Islet of Langerhans (tissue), 1 donor: ENCODE measurements around the gene TNFAIP8L3.
"Not testable (repeated sequence)": the region's sequence is repeated elsewhere in the genome, so short reads cannot be mapped to it uniquely, and the experiment has no call there.

Source experiments
- FAIRE-seq: peaks from one replicate; lab custom pipeline; 2011; peaks lifted over from hg19 to GRCh38; lab: Jason Lieb, UNC

Gene TNFAIP8L3

DNA sequence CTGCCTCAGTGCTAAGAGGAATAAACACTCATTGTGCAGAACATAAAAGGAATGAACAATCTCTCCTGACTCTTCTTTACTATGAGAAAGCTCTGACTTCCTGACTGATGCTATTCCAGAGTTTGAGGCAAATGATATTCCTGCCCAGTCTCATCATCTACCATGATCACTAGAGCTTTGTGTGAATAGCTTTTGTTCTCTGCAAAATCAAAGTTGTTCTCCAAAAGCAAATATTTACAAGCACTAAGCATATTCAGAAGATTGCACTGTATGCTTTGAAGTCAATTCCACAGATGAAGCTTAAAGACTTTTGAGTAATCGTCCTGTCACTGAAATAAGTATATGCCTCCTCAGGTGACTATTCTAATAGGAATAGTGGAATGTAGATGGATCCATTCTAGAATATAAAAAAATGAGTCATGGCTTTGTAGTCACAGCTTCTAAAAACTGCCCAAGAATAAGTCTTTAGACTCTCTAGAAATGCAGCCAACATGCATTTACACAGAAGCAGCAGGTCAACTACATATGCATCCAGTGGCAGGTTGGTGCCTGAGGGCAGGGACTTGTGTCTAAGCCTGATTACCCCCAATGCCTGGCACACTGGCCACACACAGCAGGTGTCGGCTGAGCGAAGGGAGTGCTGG, 34.6 kb downstream of the TNFAIP8L3 start:
- FAIRE-seq, result no peak

DNA sequence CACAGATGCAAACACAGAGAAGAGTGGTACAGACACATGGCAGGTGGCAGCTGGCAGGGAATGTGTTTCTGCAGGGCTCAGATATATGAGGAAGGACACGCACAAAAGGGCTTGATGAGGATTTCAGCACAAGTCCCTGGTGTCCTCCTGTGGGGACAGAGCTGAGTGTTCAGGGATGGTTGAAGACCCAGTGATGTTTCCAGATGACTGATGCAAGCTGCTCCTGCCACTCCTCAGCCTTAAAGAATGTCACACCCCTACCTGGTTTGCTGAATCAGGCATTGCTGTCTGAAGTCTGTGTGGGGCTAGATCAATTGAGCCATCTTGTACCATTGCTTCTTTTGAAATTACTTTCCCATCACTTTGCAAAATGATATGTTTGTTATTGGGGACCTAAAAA, 40.2 kb downstream of the TNFAIP8L3 start:
- FAIRE-seq, result no peak

GRCh38 chr15:51053571-51053970, 41.1 kb downstream of the TNFAIP8L3 start:
- FAIRE-seq, result no peak

GRCh38 chr15:51051776-51052175, 42.9 kb downstream of the TNFAIP8L3 start:
- FAIRE-seq, result no peak

DNA sequence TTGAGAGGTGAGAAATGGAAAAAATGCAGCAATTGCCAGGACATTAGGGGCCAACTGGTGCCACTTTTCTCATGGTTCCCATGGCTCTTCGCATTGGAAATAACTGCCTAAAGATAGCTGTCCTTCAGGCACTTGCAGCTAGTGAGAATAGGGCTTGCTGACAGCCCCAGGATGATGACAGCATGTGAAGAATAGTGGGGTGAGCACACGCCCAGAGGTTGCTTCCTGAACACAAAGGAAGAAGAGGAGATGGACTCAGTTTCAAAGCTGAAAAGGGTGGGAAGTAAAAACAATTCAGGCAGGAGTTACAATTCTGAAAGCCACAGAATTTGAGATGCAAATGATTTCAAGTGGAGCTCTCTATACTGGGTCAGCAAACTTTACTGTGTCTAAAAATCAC, 45.6 kb downstream of the TNFAIP8L3 start:
- FAIRE-seq, result no peak

DNA sequence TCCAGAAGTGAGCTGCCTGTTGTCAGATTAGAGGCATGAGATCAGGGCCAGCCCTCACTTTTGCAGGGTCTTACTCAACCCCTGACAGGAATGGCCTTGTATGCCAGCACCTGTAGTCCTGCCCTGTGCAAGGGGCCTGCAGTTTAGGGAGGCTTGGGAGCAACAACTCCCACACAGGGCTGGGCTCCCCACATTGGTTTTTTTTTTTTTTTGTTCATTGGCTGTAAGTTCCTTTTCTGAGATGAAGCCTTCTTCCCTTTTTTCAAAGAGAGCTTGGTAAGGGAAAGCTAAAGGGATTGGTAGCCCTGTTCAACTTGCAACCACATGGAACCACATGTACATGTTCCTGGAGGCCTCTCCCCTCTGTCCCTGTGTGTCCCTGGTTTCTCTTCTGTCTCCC, 46.4 kb downstream of the TNFAIP8L3 start:
- FAIRE-seq, result no peak

DNA sequence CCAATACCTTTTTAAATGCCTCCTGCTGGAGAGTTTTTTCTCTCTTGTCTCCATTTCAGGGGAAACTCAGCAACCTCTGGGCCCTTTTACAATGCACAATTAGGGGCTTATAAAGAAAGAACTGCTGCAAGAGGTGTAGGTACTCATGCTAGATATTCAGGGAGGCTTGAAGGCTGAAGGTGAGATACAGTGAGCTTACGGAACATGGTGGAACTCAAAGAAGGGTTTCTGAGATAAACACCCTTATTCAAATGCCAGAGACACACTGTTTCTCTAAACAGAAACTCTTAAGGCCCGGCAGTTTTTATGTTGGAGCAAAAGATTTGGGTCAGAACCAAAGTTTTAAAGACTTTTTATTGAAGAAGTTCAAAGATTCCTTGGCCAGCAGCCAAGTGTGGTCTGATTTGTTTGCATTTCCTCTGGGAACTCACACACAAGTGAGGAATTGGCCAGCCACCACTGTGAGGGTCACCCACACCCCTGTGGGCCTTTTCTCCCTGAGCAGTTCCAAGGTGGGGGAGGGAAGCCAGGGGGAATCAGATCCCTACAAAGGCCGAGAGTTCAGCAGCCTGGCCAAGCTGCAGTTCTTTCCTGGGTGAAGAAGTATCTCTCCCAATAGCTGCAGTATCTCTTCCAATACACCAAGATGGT, 47.8 kb downstream of the TNFAIP8L3 start:
- no peak for FAIRE-seq

GRCh38 chr15:51046016-51046415, 48.7 kb downstream of the TNFAIP8L3 start:
- FAIRE-seq, result no peak

- FAIRE-seq, result no peak
Observed at GRCh38 chr15:51044037-51044727, 50.5 kb downstream of the TNFAIP8L3 start.

GRCh38 chr15:51038974-51039319, 55.8 kb downstream of the TNFAIP8L3 start:
- no peak for FAIRE-seq

DNA sequence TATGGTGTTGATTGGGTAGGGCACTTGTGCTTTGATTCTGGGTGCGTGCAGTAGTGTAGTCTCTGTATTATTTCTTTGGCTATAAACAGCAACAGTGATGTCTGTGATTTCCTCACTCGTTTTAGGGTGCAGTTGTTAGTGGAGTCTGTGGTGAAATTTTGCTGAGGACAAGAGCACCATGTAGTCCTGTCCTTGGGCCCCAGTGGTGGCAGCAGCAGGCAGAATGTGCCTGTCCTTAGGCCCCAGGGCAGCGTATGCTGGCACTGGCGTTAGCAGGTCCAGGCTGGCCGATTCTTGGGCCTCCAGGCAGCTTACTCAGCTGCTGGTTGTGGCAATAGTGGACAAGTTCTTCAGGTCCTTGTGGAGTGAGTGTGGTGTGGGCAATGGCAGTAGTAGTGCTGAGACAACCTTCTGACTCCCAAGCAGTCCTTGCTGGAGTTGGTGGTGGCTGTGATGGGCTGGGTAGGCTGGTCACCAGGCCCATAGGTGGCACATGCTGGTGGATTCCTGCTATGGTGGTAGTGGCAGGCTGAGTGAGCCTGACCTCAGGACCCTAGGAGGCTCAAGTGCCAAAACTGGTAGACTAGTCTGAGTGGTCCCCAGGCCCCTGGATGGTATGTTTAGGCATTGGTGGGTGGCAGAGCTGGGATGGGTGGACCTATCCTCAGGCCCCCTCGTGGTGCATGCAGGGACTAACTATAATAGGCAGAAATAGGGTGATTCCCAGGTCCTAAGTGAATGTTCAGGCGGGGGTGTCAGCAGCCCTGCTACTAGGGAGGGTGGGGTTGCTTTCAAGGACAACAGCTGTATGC, 56.3 kb downstream of the TNFAIP8L3 start:
- no peak for FAIRE-seq

DNA sequence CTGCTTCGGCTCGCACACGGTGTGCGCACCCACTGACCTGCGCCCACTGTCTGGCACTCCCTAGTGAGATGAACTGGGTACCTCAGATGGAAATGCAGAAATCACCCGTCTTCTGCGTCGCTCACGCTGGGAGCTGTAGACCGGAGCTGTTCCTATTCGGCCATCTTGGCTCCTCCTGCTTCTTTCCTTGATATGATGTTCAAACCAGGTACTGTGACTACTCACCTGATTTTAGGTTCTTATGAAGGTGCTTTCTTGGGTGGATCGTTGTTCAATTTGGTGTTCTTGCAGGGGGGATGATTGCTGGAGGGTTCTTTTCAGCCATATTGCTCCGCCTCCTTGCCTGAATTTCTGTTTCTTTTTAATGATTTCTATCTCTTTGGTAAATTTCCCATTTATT, 57.2 kb downstream of the TNFAIP8L3 start:
- not testable (repeated sequence) for FAIRE-seq

DNA sequence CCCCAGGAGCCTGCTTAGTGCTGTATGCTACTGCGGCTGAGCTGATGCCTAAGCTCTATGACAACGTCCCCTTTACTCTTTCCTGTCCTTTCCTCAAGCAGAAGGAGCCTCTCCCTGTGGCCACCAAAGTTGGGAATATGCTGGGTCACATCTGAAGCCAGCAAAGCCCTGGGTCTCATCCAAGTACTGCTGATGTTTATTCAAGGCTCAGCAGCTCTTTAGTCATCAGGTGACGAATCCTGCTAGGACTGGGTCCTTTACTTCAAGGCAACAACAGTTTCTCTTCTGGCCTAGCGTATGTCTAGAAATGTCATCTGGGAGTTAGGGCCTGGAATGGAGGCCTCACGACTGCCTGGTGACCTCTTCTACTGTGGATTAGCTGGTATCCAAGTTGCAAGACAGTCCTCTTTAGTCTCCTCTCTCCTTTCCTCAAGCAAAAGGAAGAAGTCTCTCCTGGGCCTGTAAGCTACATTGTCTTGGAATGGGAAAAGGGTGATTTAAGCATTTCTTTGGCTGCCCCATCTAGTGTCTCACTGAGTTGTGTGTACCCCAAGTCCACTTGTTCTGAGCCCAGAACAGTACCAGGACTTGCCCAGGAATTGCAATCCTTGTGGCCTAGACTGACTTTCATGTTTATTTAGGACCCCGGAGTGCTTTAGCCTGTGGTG, 63.9 kb downstream of the TNFAIP8L3 start:
- FAIRE-seq, result no peak

DNA sequence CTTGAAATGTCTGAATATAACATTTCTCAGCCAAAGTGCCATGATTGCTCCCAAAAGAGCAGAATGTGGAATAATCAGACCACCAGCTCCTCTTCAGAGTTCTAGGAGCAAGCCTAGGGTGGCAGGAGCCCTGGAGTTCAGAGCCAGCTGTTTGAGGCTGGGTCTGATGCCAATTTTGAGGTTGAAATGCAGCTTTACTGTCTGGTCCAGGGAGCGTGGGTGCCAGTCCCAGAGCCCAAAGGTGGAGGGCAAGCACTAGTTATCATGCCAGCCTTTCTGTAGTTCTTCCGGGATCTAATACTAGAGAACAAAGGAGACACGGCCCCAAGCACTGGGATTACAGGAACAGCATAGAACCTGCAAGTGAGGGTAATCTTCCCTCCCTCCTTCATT, 69.3 kb downstream of the TNFAIP8L3 start:
- no peak for FAIRE-seq

GRCh38 chr15:51024735-51025453, 69.8 kb downstream of the TNFAIP8L3 start:
- FAIRE-seq, result peak; percentile 27

DNA sequence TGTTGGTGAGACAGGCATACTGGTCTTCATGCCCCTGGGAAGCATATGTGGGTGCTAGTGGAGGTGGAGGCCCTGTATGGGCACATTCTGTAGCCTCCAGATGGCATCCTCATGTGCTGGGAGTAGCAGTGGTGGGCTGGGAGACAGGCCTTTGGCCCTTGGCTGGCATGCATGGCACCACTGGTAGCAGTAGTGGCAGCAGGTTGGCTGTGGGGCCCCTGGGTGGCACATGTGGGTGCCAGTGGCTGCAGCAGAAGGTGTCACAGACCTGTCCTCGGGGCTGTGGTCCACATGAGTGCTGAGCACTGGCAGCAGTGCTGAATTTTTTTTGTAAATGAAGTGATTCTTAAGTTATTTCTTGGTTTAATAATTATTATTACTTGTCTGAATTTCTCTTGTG, 71.2 kb downstream of the TNFAIP8L3 start:
- no peak for FAIRE-seq

- no peak for FAIRE-seq
Observed at GRCh38 chr15:51022206-51022605, 72.5 kb downstream of the TNFAIP8L3 start.

DNA sequence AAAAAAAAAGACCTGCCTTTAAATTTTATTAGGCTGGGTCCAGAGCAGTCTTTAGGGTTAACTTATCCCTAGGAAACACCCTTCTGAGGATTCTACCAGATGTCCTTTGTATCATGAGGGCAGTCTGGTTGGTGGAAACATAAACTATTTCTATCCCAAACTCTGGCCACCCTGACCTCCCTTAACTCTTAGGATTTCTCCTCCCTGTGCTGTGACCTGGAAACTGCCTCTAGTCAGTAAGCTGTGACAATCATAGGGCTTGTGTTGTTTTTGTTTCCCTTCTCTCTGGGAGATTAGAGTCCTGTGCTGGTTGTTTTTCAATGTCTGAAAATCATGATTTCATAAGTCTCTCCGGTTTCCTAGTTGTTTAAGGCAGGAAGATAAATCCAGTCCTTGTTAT, 78.1 kb downstream of the TNFAIP8L3 start:
- FAIRE-seq, result no peak

DNA sequence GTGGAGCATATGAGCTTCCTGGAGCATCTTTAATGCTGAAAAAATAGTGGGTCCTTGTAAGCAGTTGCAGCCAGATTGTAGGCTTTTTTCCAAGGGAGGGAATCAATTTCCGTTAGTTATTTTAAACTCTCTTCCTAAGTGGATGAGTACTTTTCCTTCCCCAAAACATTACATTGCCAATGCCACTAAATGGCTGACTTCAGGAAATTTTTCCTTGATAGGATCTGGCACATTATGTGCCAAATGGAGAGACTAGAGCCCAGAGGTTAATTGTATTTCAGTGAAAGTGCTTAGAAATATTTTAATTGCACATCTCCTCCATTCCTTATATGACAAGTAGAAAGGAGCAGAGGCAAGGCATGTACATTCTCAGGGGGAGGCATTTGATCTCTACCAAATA, 83.5 kb downstream of the TNFAIP8L3 start:
- FAIRE-seq, result no peak

DNA sequence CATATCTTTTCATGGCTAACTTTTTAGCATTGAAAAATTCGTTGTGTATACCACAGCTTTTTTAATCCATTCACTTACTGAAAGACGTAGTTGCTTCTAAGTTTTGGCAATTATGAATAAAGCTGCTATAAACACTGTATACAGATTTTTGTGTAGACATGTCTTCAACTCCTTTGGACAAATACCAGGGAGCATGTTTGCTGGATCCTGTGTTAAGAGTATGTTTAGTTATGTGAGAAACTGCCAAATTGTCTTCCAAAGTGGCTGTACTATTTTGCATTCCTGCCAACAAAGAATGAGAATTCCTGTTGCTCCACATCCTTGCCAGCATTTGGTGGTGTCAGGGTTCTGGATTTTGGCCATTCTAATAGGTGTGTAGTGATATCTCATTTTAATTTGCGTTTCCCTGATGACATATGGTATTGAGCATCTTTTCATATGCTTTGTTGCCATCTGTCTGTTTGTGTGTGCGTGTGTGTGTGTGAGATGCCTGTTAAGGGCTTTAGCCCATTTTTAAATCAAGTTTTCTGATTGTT, 87.5 kb downstream of the TNFAIP8L3 start:
- FAIRE-seq, result no peak
